ENCODE results near the gene FARS2. TPM values are rescaled to one million over a fixed set of nuclear protein-coding genes. Genes with fewer than 3 reads are reported as not detected.

The FARS2 gene
- total RNA-seq, 6 donors from 2014 or later: 16.4 to 34.6 (median 19.9) TPM

GRCh38 chr6:5506149-5506548 lies 244.8 kb downstream of the FARS2 start:
- Histone ChIP-seq H3K4me3 (no peak overlapping the region), H3K27me3 (no peaks in the 10 kb centered on the region), H3K36me3 (no peaks in the 10 kb centered on the region), H3K9me3 (no peaks in the 10 kb centered on the region), H3K4me1 (no peaks in the 10 kb centered on the region), H3K27ac (no peak overlapping the region)
- no peak for DNase-seq
- ATAC-seq (ENCODE audit: low FRiP score in 2 of 2): no peak
- TF ChIP-seq EP300 (IDR thresholded peaks at IDR 0.05) (no peak), CTCF (IDR thresholded peaks at IDR 0.05) (no peak), POLR2A (IDR thresholded peaks at IDR 0.05) (no peak), POLR2AphosphoS5 (IDR thresholded peaks at IDR 0.05) (no peak)
- WGBS, 2 donors: 87 to 91% methylated on average over 3 to 4 of the region's 4 CpGs

- Histone ChIP-seq H3K36me3 (no peaks in the 10 kb centered on the region), H3K9me3 (no peaks in the 10 kb centered on the region), H3K27me3 (no peaks in the 10 kb centered on the region), H3K27ac (no peak overlapping the region), H3K4me1 (no peaks in the 10 kb centered on the region), H3K4me3 (no peak overlapping the region)
- no peak for TF ChIP-seq POLR2A (IDR thresholded peaks at IDR 0.05)
- WGBS, 2 donors: 91 to 92% methylated on average over 4 of the region's 4 CpGs
- no peak for ATAC-seq (ENCODE audit: low FRiP score in 2 of 2)
- DNase-seq: no peak
Observed at GRCh38 chr6:5506597-5506996, 245.3 kb downstream of the FARS2 start.

GRCh38 chr6:5507131-5507681 lies 245.9 kb downstream of the FARS2 start:
- DNase-seq (no peak), ATAC-seq (ENCODE audit: low FRiP score in 2 of 2) (no peak)
- no peaks in the 10 kb centered on the region for H3K9me3 ChIP-seq
- TF ChIP-seq POLR2A (IDR thresholded peaks at IDR 0.05) (no peak), POLR2AphosphoS5 (IDR thresholded peaks at IDR 0.05) (no peak), EP300 (IDR thresholded peaks at IDR 0.05) (no peak), CTCF (IDR thresholded peaks at IDR 0.05) (no peak)
- H3K36me3 ChIP-seq: no peaks in the 10 kb centered on the region
- H3K4me1 ChIP-seq: no peaks in the 10 kb centered on the region
- WGBS, 2 donors: 71 to 78% methylated on average over 4 of the region's 4 CpGs
- no peaks in the 10 kb centered on the region for H3K27me3 ChIP-seq
- H3K27ac ChIP-seq: no peak overlapping the region
- H3K4me3 ChIP-seq: no peak overlapping the region

- no peaks in the 10 kb centered on the region for H3K4me1 ChIP-seq
- H3K9me3 ChIP-seq: no peaks in the 10 kb centered on the region
- H3K27ac ChIP-seq: no peak overlapping the region
- TF ChIP-seq CTCF (IDR thresholded peaks at IDR 0.05) (no peak), POLR2AphosphoS5 (IDR thresholded peaks at IDR 0.05) (no peak), POLR2A (IDR thresholded peaks at IDR 0.05) (no peak)
- WGBS, 2 donors: 93 to 94% methylated on average over 8 of the region's 8 CpGs
- H3K27me3 ChIP-seq: no peaks in the 10 kb centered on the region
- no peaks in the 10 kb centered on the region for H3K36me3 ChIP-seq
- ATAC-seq (ENCODE audit: low FRiP score in 2 of 2) (no peak), DNase-seq (no peak)
- H3K4me3 ChIP-seq: no peak overlapping the region
Observed at GRCh38 chr6:5509106-5509505, 247.8 kb downstream of the FARS2 start.

GRCh38 chr6:5510331-5511133 lies 249.2 kb downstream of the FARS2 start:
- Histone ChIP-seq H3K27me3 (no peaks in the 10 kb centered on the region), H3K36me3 (no peaks in the 10 kb centered on the region), H3K27ac (no peak overlapping the region), H3K9me3 (no peaks in the 10 kb centered on the region), H3K4me1 (no peaks in the 10 kb centered on the region), H3K4me3 (no peak overlapping the region)
- 93 to 95% methylated on average over 21 to 24 of the region's 24 CpGs for WGBS, 2 donors
- ATAC-seq (ENCODE audit: low FRiP score in 2 of 2) (no peak), DNase-seq (peak in 1 of 2 donors; percentile 49)
- no peak for TF ChIP-seq CTCF (IDR thresholded peaks at IDR 0.05)
- no peak for TF ChIP-seq POLR2A (IDR thresholded peaks at IDR 0.05)
- TF ChIP-seq POLR2AphosphoS5 (IDR thresholded peaks at IDR 0.05): no peak
- TF ChIP-seq EP300 (IDR thresholded peaks at IDR 0.05): no peak
